DMS 273 treated with DMSO at 0.1 percent for 48 hours (cell line): ENCODE results near the gene SLC35A2.

Source experiments
- DNase-seq: peaks from one replicate; lab custom pipeline; 2025; lab: John Stamatoyannopoulos, UW

SLC35A2 gene

GRCh38 chrX:48911412-48912182, at the start of gene SLC35A2:
SLC35A2 (minus strand) TSS chrX:48911646; CDS start chrX:48911636, 10 bp downstream.
- peak; percentile 69 for DNase-seq

- DNase-seq: no peak
Observed at GRCh38 chrX:48960291-48960690, 48.8 kb upstream of the SLC35A2 start.

GRCh38 chrX:48958635-48959094, 47.2 kb upstream of the SLC35A2 start:
- no peak for DNase-seq

- peak; percentile 94 for DNase-seq
Observed at GRCh38 chrX:48957827-48958634, 46.6 kb upstream of the SLC35A2 start.

- DNase-seq: no peak
Observed at GRCh38 chrX:48957477-48957826, 46.0 kb upstream of the SLC35A2 start, which contains the start of gene OTUD5. OTUD5 (minus strand) TSS chrX:48957607; CDS start chrX:48957570, 37 bp downstream.

GRCh38 chrX:48956728-48957414, 45.4 kb upstream of the SLC35A2 start:
- no peak for DNase-seq

GRCh38 chrX:48948589-48948988, 37.1 kb upstream of the SLC35A2 start:
- no peak for DNase-seq

GRCh38 chrX:48945517-48946348, 34.3 kb upstream of the SLC35A2 start:
- peak; percentile 19 for DNase-seq

- DNase-seq: no peak
Observed at GRCh38 chrX:48942895-48943294, 31.4 kb upstream of the SLC35A2 start.

GRCh38 chrX:48940404-48940955, 29.0 kb upstream of the SLC35A2 start:
- DNase-seq: no peak

GRCh38 chrX:48939524-48940228, 28.2 kb upstream of the SLC35A2 start:
- no peak for DNase-seq

GRCh38 chrX:48938721-48939425, 27.4 kb upstream of the SLC35A2 start:
- no peak for DNase-seq

- DNase-seq: no peak
Observed at GRCh38 chrX:48937054-48937907, 25.8 kb upstream of the SLC35A2 start.

- DNase-seq: no peak
Observed at GRCh38 chrX:48936429-48937053, 25.1 kb upstream of the SLC35A2 start.

- DNase-seq: no peak
Observed at GRCh38 chrX:48935301-48935670, 23.8 kb upstream of the SLC35A2 start.

- DNase-seq: no peak
Observed at GRCh38 chrX:48934581-48935300, 23.3 kb upstream of the SLC35A2 start.

GRCh38 chrX:48933757-48934156, 22.3 kb upstream of the SLC35A2 start:
- no peak for DNase-seq
